HepG2 (cell line): ENCODE measurements around the gene LHX3. TPM values are rescaled to one million over a fixed set of nuclear protein-coding genes. Genes with fewer than 3 reads are reported as not detected.

Experiments used
- ATAC-seq: fragments of 200-7000 bp; cut with Tn5 transposase; 3 replicates; pipeline ENCODE4 v1.9.1; 2020; ENCODE audit warnings: mild to moderate bottlenecking, moderate library complexity
- BruUV-seq: library from RNA; stranded (reverse); fragments of 400-500 nt; replicated peaks from 2 replicates; lab custom pipeline; 2021; lab: Mats Ljungman, UMichigan
- CTCF ChIA-PET: fragments of 300-600 bp; formaldehyde crosslinking; extraction: SDS; loops from one replicate; lab custom pipeline; 2021; ENCODE audit warnings: low total read pairs, inconsistent platforms, low intra/inter-chr PET ratio; lab: Yijun Ruan, JAX
- POLR2A ChIA-PET: fragments of 350-600 bp; sonication (Branson Sonifier 250); formaldehyde crosslinking; loops from one replicate; lab custom pipeline; 2020; ENCODE audit warnings: antibody characterized with exemption, inconsistent platforms; lab: Yijun Ruan, JAX
- DNase-seq: peaks from one replicate; pipeline ENCODE4 v3.0.0-alpha.2; 2015; ENCODE audit warnings: low spot score
- FAIRE-seq: peaks from 3 replicates; lab custom pipeline; 2011; peaks lifted over from hg19 to GRCh38; lab: Jason Lieb, UNC
- H2AFZ ChIP-seq: one replicate; pipeline ENCODE4 v1.6.1; 2011; ENCODE audit warnings: low read length, inconsistent platforms
- H3K27ac ChIP-seq: fragments of 300-600 bp; 3 replicates; pipeline ENCODE4 v1.8.0; 2011; ENCODE audit warnings: mixed run types, mild to moderate bottlenecking, mixed read lengths, low read length, inconsistent platforms; ENCODE audit not compliant: insufficient read depth; ENCODE audit errors: extremely low read length
- H3K27me3 ChIP-seq, 2 experiments: fragments of 200-600 bp in 1 of 2; 2 replicates in 1 of 2; 3 replicates in 1 of 2; pipeline versions ENCODE4 v1.6.0 to v1.8.0; 2011; ENCODE audit warnings: low read length in 2 of 2, mild to moderate bottlenecking in 2 of 2, moderate library complexity in 2 of 2, inconsistent platforms in 1 of 2; ENCODE audit not compliant: insufficient read depth in 2 of 2, control insufficient read depth in 1 of 2
- H3K36me3 ChIP-seq, 2 experiments: fragments of 200-600 bp in 1 of 2; replicated peaks in 1 of 2; 2 replicates in 1 of 2; 3 replicates in 1 of 2; pipeline versions ENCODE4 v1.5.1 to v1.8.0; 2011; ENCODE audit warnings: low read length in 2 of 2, inconsistent platforms in 1 of 2; ENCODE audit not compliant: insufficient read depth in 2 of 2, control insufficient read depth in 1 of 2
- H3K4me1 ChIP-seq: 2 replicates; pipeline ENCODE4 v1.5.1; 2012; ENCODE audit warnings: low read length, inconsistent platforms; ENCODE audit not compliant: insufficient read depth
- H3K4me2 ChIP-seq: 2 replicates; pipeline ENCODE4 v1.6.0; 2011; ENCODE audit warnings: low read depth, low read length, inconsistent platforms
- H3K4me3 ChIP-seq, 3 experiments: fragments of 200-600 bp in 1 of 3; sonication (generic), shearing (Covaris generic) in 1 of 3; replicated peaks in 1 of 3; 2 replicates each; pipeline ENCODE4 v1.5.1; 2011 to 2016; ENCODE audit warnings: low read length in 3 of 3, inconsistent platforms in 2 of 3, low read depth in 2 of 3, mild to moderate bottlenecking in 2 of 3, control low read depth in 1 of 3, mixed read lengths in 1 of 3; ENCODE audit not compliant: insufficient read depth in 1 of 3
- H3K79me2 ChIP-seq: one replicate; pipeline ENCODE4 v1.6.1; 2011; ENCODE audit warnings: low read length, inconsistent platforms; ENCODE audit not compliant: insufficient read depth
- H3K9ac ChIP-seq: 2 replicates; pipeline ENCODE4 v1.6.0; 2011; ENCODE audit warnings: mild to moderate bottlenecking, low read depth, low read length, inconsistent platforms; ENCODE audit not compliant: insufficient read depth
- H3K9me3 ChIP-seq: 2 replicates; pipeline ENCODE4 v1.5.1; 2012; ENCODE audit warnings: mild to moderate bottlenecking, low read length
- H4K20me1 ChIP-seq: 2 replicates; pipeline ENCODE4 v1.6.0; 2011; ENCODE audit warnings: inconsistent platforms, mild to moderate bottlenecking, low read length, moderate library complexity; ENCODE audit not compliant: insufficient read depth
- AGO2 ChIP-seq: fragments of 200-400 bp; formaldehyde crosslinking; optimal IDR thresholded peaks from 2 replicates; pipeline ENCODE3; 2017; ENCODE audit warnings: mild to moderate bottlenecking, low read depth, low read length, moderate library complexity
- YY1 ChIP-seq: IDR thresholded peaks from 2 replicates; pipeline ENCODE4 v1.6.1; 2011; ENCODE audit warnings: low read length, low read depth, moderate library complexity, mild to moderate bottlenecking; ENCODE audit not compliant: insufficient read depth, insufficient replicate concordance
- WGBS: methylation state at CpG from one replicate; pipeline ENCODE4 v1.1.6; 2017; ENCODE audit warnings: low lambda C conversion rate; 5-methylcytosine and 5-hydroxymethylcytosine counted together
- in situ Hi-C: cut with HindIII; loops from 2 replicates; pipeline ENCODE4 v1.10.0; 2017; ENCODE audit warnings: low pct_unique_long_range_greater_than_20kb; ENCODE audit not compliant: extremely low pct_ligation_motif_present
- intact Hi-C: fragments of 100-400 bp; cut with micrococcal nuclease; formaldehyde crosslinking; loops from one replicate; pipeline ENCODE4 v1.10.0; 2022; ENCODE audit not compliant: unreplicated experiment
- polyA plus RNA-seq, 8 experiments: library from polyadenylated mRNA; depleted of rRNA in 3 of 8; stranded (reverse) in 7 of 8; unstranded in 1 of 8; fragments of >200 nt; fragmentation: Illumina TruSeq in 4 of 8; extraction: Trizol in 4 of 8; gene quantifications; 2 replicates each; pipeline versions ENCODE4 v1.2.1 to v1.2.3, GENCODE V29; 2011 to 2016; ENCODE audit warnings: low read depth in 4 of 8, missing spikeins in 1 of 8, mixed read lengths in 1 of 8; ENCODE audit not compliant: insufficient read depth in 1 of 8
- total RNA-seq, 5 experiments: library from RNA; depleted of rRNA; stranded (reverse); fragments of >200 nt; fragmentation: Illumina TruSeq; extraction: Trizol; gene quantifications; 2 replicates each; pipeline ENCODE4 v1.2.3, GENCODE V29; 2016; ENCODE audit warnings: low read depth in 1 of 5
- TF ChIP-seq, protein P1 (sequence below): sonication (generic); formaldehyde crosslinking; IDR thresholded peaks from 2 replicates; pipeline ENCODE4 v1.5.0; 2020; ENCODE audit warnings: mild to moderate bottlenecking, missing genetic modification reagents

LHX3 gene
- total and polyA plus RNA-seq, 2 of the 13 experiments (the other 11 are each of a cell fraction or from before 2014, with no cell fraction given), result not detected

- no peak overlapping the region for H2AFZ ChIP-seq
- FAIRE-seq, result no peak
- POLR2A ChIA-PET, result no interaction called here
- no peak overlapping the region for H3K4me3 ChIP-seq
- no peak overlapping the region for H3K27ac ChIP-seq
- no peak overlapping the region for H3K9ac ChIP-seq
- H3K79me2 ChIP-seq, result peaks cover 4% of the 10 kb centered on the region
- H3K27me3 ChIP-seq, result no peaks in the 10 kb centered on the region
- CTCF ChIA-PET, result no interaction called here
- H3K9me3 ChIP-seq, result no peaks in the 10 kb centered on the region
- intact Hi-C loops (no loop called here), in situ Hi-C loops (no loop called here)
- H4K20me1 ChIP-seq, result peaks cover 13% of the 10 kb centered on the region; the same call in 1 of the 2 replicates
- ATAC-seq, result no peak; the same call in 2 of the 3 replicates
- WGBS, result 98% methylated on average over 9 of the region's 16 CpGs
- H3K36me3 ChIP-seq, result peaks cover 47 to 86% of the 10 kb centered on the region in 2 experiments
- TF ChIP-seq YY1 (no peak), AGO2 (peak; percentile 40)
- no peak for DNase-seq
- no TSS peak for BruUV-seq
- no peak overlapping the region for H3K4me2 ChIP-seq
- H3K4me1 ChIP-seq, result no peaks in the 10 kb centered on the region
Observed at GRCh38 chr9:136218271-136218670, 13.3 kb upstream of the LHX3 start.

DNA sequence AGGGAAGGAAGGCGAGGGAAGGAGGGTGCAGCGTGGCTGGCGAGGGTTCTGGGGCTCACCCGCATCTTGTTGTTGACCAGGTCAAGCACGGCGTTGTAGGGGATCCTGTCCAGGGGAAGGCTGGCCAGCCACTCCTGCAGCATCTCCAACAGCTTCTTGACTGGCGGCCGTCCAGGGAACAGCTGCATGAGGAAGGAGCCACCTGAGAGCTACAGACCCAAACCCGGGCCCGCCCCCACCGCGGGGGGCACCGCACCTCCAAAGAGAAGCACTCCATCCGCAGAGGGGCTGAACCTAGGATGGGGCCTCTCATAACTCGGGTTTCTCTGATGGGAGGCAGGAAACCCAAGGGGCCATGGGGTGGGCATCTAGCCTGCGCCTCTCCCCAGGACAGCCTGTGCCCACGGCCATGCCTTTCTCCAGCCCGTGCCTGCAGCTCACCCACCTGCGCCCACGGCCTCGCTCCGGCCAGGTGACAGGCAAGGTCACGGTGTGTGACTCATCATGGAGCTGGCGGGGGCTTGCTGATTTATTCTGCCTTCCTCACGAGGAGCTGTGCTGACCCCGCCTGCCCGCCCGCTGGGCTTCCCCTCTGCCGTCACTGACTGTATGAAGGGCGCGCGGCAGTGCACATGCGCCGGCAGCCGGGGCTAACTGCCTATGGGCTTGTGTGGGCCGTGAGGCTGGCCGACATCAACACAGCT is 11.8 kb upstream of the LHX3 start:
- no peaks in the 10 kb centered on the region for H3K4me1 ChIP-seq
- ATAC-seq (no peak), FAIRE-seq (no peak), DNase-seq (no peak)
- no peaks in the 10 kb centered on the region for H3K79me2 ChIP-seq
- no peak overlapping the region for H3K4me2 ChIP-seq
- intact Hi-C loops, result no loop called here
- no peak overlapping the region for H3K4me3 ChIP-seq
- H3K9ac ChIP-seq, result no peak overlapping the region
- H4K20me1 ChIP-seq, result peaks cover 5% of the 10 kb centered on the region; the same call in 1 of the 2 replicates
- ChIA-PET POLR2A (no interaction called here), CTCF (no interaction called here)
- H3K27me3 ChIP-seq, result no peaks in the 10 kb centered on the region
- peaks cover 42 to 85% of the 10 kb centered on the region in 2 experiments for H3K36me3 ChIP-seq
- no peaks in the 10 kb centered on the region for H3K9me3 ChIP-seq
- no peak overlapping the region for H3K27ac ChIP-seq
- no TSS peak for BruUV-seq
- WGBS, result 98% methylated on average over 25 of the region's 37 CpGs
- TF ChIP-seq, protein P1, sequence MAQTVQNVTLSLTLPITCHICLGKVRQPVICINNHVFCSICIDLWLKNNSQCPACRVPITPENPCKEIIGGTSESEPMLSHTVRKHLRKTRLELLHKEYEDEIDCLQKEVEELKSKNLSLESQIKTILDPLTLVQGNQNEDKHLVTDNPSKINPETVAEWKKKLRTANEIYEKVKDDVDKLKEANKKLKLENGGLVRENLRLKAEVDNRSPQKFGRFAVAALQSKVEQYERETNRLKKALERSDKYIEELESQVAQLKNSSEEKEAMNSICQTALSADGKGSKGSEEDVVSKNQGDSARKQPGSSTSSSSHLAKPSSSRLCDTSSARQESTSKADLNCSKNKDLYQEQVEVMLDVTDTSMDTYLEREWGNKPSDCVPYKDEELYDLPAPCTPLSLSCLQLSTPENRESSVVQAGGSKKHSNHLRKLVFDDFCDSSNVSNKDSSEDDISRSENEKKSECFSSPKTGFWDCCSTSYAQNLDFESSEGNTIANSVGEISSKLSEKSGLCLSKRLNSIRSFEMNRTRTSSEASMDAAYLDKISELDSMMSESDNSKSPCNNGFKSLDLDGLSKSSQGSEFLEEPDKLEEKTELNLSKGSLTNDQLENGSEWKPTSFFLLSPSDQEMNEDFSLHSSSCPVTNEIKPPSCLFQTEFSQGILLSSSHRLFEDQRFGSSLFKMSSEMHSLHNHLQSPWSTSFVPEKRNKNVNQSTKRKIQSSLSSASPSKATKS (CRISPR knock-in tag), result no peak
- peak; percentile 76 for TF ChIP-seq AGO2
- no peak overlapping the region for H2AFZ ChIP-seq
- in situ Hi-C loops, result no loop called here
